H9 (cell line): ENCODE results near the gene CHD3. TPM values are rescaled to one million over a fixed set of nuclear protein-coding genes. Genes with fewer than 3 reads are reported as not detected.
A peak's percentile ranks its signal among the peaks of the same experiment; 100 is the strongest.

ENCODE experiments used
- DNase-seq: peaks from one replicate; pipeline ENCODE4 v3.0.0-alpha.2; 2017
- H2AFZ ChIP-seq: one replicate; pipeline ENCODE4 v1.6.1; 2013; ENCODE audit warnings: mild to moderate bottlenecking, low read length, control low read depth, moderate library complexity
- H2AK5ac ChIP-seq: 2 replicates; pipeline ENCODE4 v1.6.1; 2013; ENCODE audit warnings: low read length, control low read depth, mixed read lengths; ENCODE audit not compliant: insufficient read length
- H2BK120ac ChIP-seq: one replicate; pipeline ENCODE4 v1.6.1; 2013; ENCODE audit warnings: low read depth, mild to moderate bottlenecking, low read length, control low read depth, inconsistent platforms; ENCODE audit not compliant: poor library complexity, severe bottlenecking
- H2BK12ac ChIP-seq: 2 replicates; pipeline ENCODE4 v1.6.1; 2013; ENCODE audit warnings: low read length, control low read depth, mixed read lengths, low read depth; ENCODE audit not compliant: insufficient read length
- H2BK15ac ChIP-seq: 2 replicates; pipeline ENCODE4 v1.6.1; 2013; ENCODE audit warnings: low read depth, low read length, control low read depth
- H2BK20ac ChIP-seq: one replicate; pipeline ENCODE4 v1.6.1; 2013; ENCODE audit warnings: low read depth, mild to moderate bottlenecking, low read length, control low read depth, inconsistent platforms; ENCODE audit not compliant: poor library complexity, severe bottlenecking
- H2BK5ac ChIP-seq: 2 replicates; pipeline ENCODE4 v1.6.1; 2013; ENCODE audit warnings: low read length, control low read depth, mixed read lengths; ENCODE audit not compliant: insufficient read length
- H3K14ac ChIP-seq: 2 replicates; pipeline ENCODE4 v1.6.1; 2013; ENCODE audit warnings: low read length, control low read depth; ENCODE audit not compliant: insufficient read depth
- H3K18ac ChIP-seq: 2 replicates; pipeline ENCODE4 v1.6.1; 2013; ENCODE audit warnings: low read depth, mild to moderate bottlenecking, mixed read lengths, low read length, control low read depth; ENCODE audit not compliant: insufficient read length
- H3K23ac ChIP-seq: 2 replicates; pipeline ENCODE4 v1.6.1; 2013; ENCODE audit warnings: low read length, control low read depth, mixed read lengths, low read depth; ENCODE audit not compliant: insufficient read length
- H3K23me2 ChIP-seq: 2 replicates; pipeline ENCODE4 v1.6.1; 2013; ENCODE audit warnings: low read depth, mild to moderate bottlenecking, mixed read lengths, low read length, control low read depth; ENCODE audit not compliant: insufficient read length, poor library complexity, severe bottlenecking
- H3K27ac ChIP-seq: 2 replicates; pipeline ENCODE4 v1.5.1; 2013; ENCODE audit warnings: low read length, control low read depth, mixed read lengths, low read depth; ENCODE audit not compliant: insufficient read length
- H3K27me3 ChIP-seq: 2 replicates; pipeline ENCODE4 v1.6.1; 2013; ENCODE audit warnings: low read length, control low read depth, inconsistent platforms; ENCODE audit not compliant: insufficient read depth
- H3K4ac ChIP-seq: 2 replicates; pipeline ENCODE4 v1.6.1; 2013; ENCODE audit warnings: low read depth, mild to moderate bottlenecking, control low read depth, inconsistent platforms, low read length, moderate library complexity
- H3K4me1 ChIP-seq: 2 replicates; pipeline ENCODE4 v1.6.1; 2013; ENCODE audit warnings: low read length, control low read depth, inconsistent platforms; ENCODE audit not compliant: insufficient read depth
- H3K4me2 ChIP-seq: 2 replicates; pipeline ENCODE4 v1.6.1; 2013; ENCODE audit warnings: low read length, control low read depth, mixed read lengths; ENCODE audit not compliant: insufficient read length, insufficient read depth
- H3K56ac ChIP-seq: 2 replicates; pipeline ENCODE4 v1.6.1; 2013; ENCODE audit warnings: low read depth, mild to moderate bottlenecking, mixed read lengths, low read length, control low read depth; ENCODE audit not compliant: insufficient read length
- H3K79me1 ChIP-seq: 2 replicates; pipeline ENCODE4 v1.6.1; 2013; ENCODE audit warnings: low read depth, mild to moderate bottlenecking, moderate library complexity, low read length, control low read depth, inconsistent platforms; ENCODE audit not compliant: insufficient read depth, poor library complexity, severe bottlenecking
- H3K79me2 ChIP-seq: 2 replicates; pipeline ENCODE4 v1.6.1; 2013; ENCODE audit warnings: low read length, control low read depth, inconsistent platforms; ENCODE audit not compliant: insufficient read depth
- H3K9ac ChIP-seq: 2 replicates; pipeline ENCODE4 v1.6.1; 2013; ENCODE audit warnings: low read length, control low read depth, mixed read lengths; ENCODE audit not compliant: insufficient read length; ENCODE audit errors: extremely low read depth
- H3K9me3 ChIP-seq: one replicate; pipeline ENCODE4 v1.6.1; 2013; ENCODE audit warnings: low read depth, low read length, inconsistent platforms; ENCODE audit not compliant: control insufficient read depth
- H3T11ph ChIP-seq: one replicate; pipeline ENCODE4 v1.6.1; 2013; ENCODE audit warnings: mild to moderate bottlenecking, low read length, control low read depth, inconsistent platforms
- H4K20me1 ChIP-seq: one replicate; pipeline ENCODE4 v1.6.1; 2013; ENCODE audit not compliant: control insufficient read depth, insufficient read length, insufficient read depth
- H4K5ac ChIP-seq: 2 replicates; pipeline ENCODE4 v1.6.1; 2013; ENCODE audit warnings: low read depth, mild to moderate bottlenecking, mixed read lengths, low read length, control low read depth; ENCODE audit not compliant: insufficient read length
- H4K8ac ChIP-seq: replicated peaks from 2 replicates; pipeline ENCODE4 v1.6.1; 2013; ENCODE audit warnings: low read length, control low read depth, mixed read lengths, low read depth; ENCODE audit not compliant: insufficient read length
- H4K91ac ChIP-seq: 2 replicates; pipeline ENCODE4 v1.6.1; 2013; ENCODE audit warnings: low read depth, mild to moderate bottlenecking, moderate library complexity, mixed read lengths, low read length, control low read depth; ENCODE audit not compliant: insufficient read length
- H3K27ac Mint-ChIP-seq, 3 experiments: 2 replicates in 2 of 3; 3 replicates in 1 of 3; pipeline ENCODE4 v1.8.0; 2020 to 2021; ENCODE audit warnings: mixed read lengths in 3 of 3, mild to moderate bottlenecking in 1 of 3, moderate library complexity in 1 of 3
- H3K27me3 Mint-ChIP-seq: 2 replicates; pipeline ENCODE4 v1.8.0; 2021; ENCODE audit warnings: low read depth, mild to moderate bottlenecking, moderate library complexity, mixed read lengths
- H3K36me3 Mint-ChIP-seq, 3 experiments: 2 replicates in 2 of 3; 3 replicates in 1 of 3; pipeline ENCODE4 v1.8.0; 2020 to 2021; ENCODE audit warnings: low read depth in 3 of 3, mixed read lengths in 3 of 3; ENCODE audit not compliant: insufficient read depth in 1 of 3
- H3K4me1 Mint-ChIP-seq, 2 experiments: 2 replicates each; pipeline ENCODE4 v1.8.0; 2020; ENCODE audit warnings: mixed read lengths in 2 of 2
- H3K4me3 Mint-ChIP-seq, 2 experiments: 2 replicates in 1 of 2; 3 replicates in 1 of 2; pipeline ENCODE4 v1.8.0; 2020 to 2021; ENCODE audit warnings: mild to moderate bottlenecking in 2 of 2, mixed read lengths in 2 of 2, moderate library complexity in 1 of 2
- H3K9me3 Mint-ChIP-seq, 2 experiments: 2 replicates in 1 of 2; 3 replicates in 1 of 2; pipeline ENCODE4 v1.8.0; 2020; ENCODE audit warnings: mild to moderate bottlenecking in 2 of 2, mixed read lengths in 2 of 2, moderate library complexity in 1 of 2
- WGBS: extraction: QIAGEN DNeasy Blood & Tissue Kit; methylation state at CpG from one replicate; pipeline ENCODE4 v1.1.7; 2013; ENCODE audit warnings: missing lambda C conversion rate, low lambda C conversion rate, mixed read lengths; ENCODE audit not compliant: insufficient read length; ENCODE audit errors: extremely low coverage; 5-methylcytosine and 5-hydroxymethylcytosine counted together
- total RNA-seq: library from RNA; stranded (reverse); gene quantifications from 2 replicates; pipeline ENCODE4 v1.2.1, GENCODE V29; 2021
- TF ChIP-seq, protein P1 (sequence below): fragments of 200-600 bp; sonication (generic); conservative IDR thresholded peaks from 3 replicates; pipeline ENCODE4 v1.8.0; 2021; ENCODE audit warnings: antibody characterized with exemption, mild to moderate bottlenecking

Gene CHD3
- total RNA-seq, 1 experiment from 2014 or later, result 33.2 TPM

DNA sequence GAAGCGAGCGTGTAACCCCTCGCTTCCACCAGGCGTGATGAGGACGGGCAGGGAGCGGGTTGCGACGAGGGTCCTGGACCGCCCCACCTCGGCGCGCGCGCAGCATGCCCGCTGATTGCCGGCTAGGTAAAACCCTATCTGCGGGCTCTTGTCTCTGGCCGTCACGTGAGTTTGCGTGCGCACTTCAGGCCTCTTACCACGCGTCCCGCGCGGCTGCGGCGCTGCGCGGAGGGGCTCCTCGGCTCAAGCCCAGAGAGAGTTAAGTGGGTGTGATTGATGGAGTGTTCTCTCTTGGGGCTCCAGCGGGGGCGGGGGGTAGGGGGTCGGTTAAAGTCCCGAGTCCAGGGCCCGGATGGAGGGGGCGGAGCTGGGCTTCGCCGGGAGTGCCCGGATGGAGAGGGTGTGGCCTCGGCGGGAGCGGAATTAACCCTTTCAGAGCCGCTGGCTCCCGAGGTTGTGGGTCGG, 46.6 kb upstream of the CHD3 start:
- no peak overlapping the region for H2BK5ac ChIP-seq
- H2AK5ac ChIP-seq, result no peak overlapping the region
- no peak overlapping the region for H3K56ac ChIP-seq
- Mint-ChIP-seq H3K36me3 (peaks cover 4 to 22% (median 13%) of the 10 kb centered on the region in 3 experiments; a peak in 6 of 7 replicates), H3K4me3 (peak overlapping the region; percentile 89 to 94), H3K27me3 (peaks cover 30% of the 10 kb centered on the region), H3K9me3 (no peaks in the 10 kb centered on the region; a peak in 1 of 5 replicates), H3K4me1 (peaks cover 40 to 57% of the 10 kb centered on the region in 2 experiments), H3K27ac (peak overlapping the region; percentile 85 to 98 (median 92); a peak in 4 of 7 replicates)
- no peak overlapping the region for H2AFZ ChIP-seq
- WGBS, result no CpG with 5 or more reads among the region's 46 CpGs
- H3K23me2 ChIP-seq, result peaks cover 33% of the 10 kb centered on the region
- TF ChIP-seq, protein P1, sequence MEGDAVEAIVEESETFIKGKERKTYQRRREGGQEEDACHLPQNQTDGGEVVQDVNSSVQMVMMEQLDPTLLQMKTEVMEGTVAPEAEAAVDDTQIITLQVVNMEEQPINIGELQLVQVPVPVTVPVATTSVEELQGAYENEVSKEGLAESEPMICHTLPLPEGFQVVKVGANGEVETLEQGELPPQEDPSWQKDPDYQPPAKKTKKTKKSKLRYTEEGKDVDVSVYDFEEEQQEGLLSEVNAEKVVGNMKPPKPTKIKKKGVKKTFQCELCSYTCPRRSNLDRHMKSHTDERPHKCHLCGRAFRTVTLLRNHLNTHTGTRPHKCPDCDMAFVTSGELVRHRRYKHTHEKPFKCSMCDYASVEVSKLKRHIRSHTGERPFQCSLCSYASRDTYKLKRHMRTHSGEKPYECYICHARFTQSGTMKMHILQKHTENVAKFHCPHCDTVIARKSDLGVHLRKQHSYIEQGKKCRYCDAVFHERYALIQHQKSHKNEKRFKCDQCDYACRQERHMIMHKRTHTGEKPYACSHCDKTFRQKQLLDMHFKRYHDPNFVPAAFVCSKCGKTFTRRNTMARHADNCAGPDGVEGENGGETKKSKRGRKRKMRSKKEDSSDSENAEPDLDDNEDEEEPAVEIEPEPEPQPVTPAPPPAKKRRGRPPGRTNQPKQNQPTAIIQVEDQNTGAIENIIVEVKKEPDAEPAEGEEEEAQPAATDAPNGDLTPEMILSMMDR, result no peak
- H3K79me2 ChIP-seq, result no peaks in the 10 kb centered on the region
- H3K18ac ChIP-seq, result no peak overlapping the region
- H3K14ac ChIP-seq, result no peak overlapping the region
- H4K91ac ChIP-seq, result no peak overlapping the region
- H3K23ac ChIP-seq, result no peak overlapping the region
- H4K8ac ChIP-seq, result no peak overlapping the region
- peak overlapping the region; percentile 34 for H3K9ac ChIP-seq
- no peak overlapping the region for H3T11ph ChIP-seq
- no peak overlapping the region for H2BK120ac ChIP-seq
- no peaks in the 10 kb centered on the region; the same call in 1 of the 2 replicates for H3K4me1 ChIP-seq
- H4K5ac ChIP-seq, result no peak overlapping the region
- no peaks in the 10 kb centered on the region for H4K20me1 ChIP-seq
- H3K4me2 ChIP-seq, result peak overlapping the region; percentile 97
- H2BK15ac ChIP-seq, result no peak overlapping the region
- H3K9me3 ChIP-seq, result no peaks in the 10 kb centered on the region
- no peak overlapping the region for H3K4ac ChIP-seq
- no peak overlapping the region for H3K27ac ChIP-seq
- H2BK20ac ChIP-seq, result no peak overlapping the region
- H3K79me1 ChIP-seq, result no peaks in the 10 kb centered on the region
- peak; percentile 96 for DNase-seq
- no peak overlapping the region for H2BK12ac ChIP-seq
- peaks cover 28% of the 10 kb centered on the region; the same call in 1 of the 2 replicates for H3K27me3 ChIP-seq
